HEK293 (cell line): ENCODE measurements around the gene GLI1.
A peak's percentile ranks its signal among the peaks of the same experiment; 100 is the strongest.

ENCODE experiments used
- BCL11A ChIP-seq: fragments of 450-650 bp; formaldehyde crosslinking; IDR thresholded peaks from 2 replicates; pipeline ENCODE4 v1.5.1; 2016; ENCODE audit warnings: low read depth, missing biosample characterization, missing genetic modification characterization
- ELK4 ChIP-seq: IDR thresholded peaks from 2 replicates; pipeline ENCODE4 v1.6.1; 2011; ENCODE audit warnings: mild to moderate bottlenecking, low read depth, low read length, borderline replicate concordance
- GFI1B ChIP-seq: fragments of 450-650 bp; formaldehyde crosslinking; IDR thresholded peaks from 2 replicates; pipeline ENCODE4 v1.5.1; 2016; ENCODE audit warnings: missing biosample characterization, missing genetic modification characterization
- GLI2 ChIP-seq: fragments of 450-650 bp; formaldehyde crosslinking; IDR thresholded peaks from 2 replicates; pipeline ENCODE4; 2017; ENCODE audit warnings: missing biosample characterization, missing genetic modification characterization, low read depth, borderline replicate concordance
- GLIS2 ChIP-seq: fragments of 450-650 bp; formaldehyde crosslinking; IDR thresholded peaks from 2 replicates; pipeline ENCODE4 v1.5.1; 2016; ENCODE audit warnings: missing biosample characterization, missing genetic modification characterization
- INSM2 ChIP-seq: fragments of 450-650 bp; formaldehyde crosslinking; IDR thresholded peaks from 2 replicates; pipeline ENCODE4 v1.5.1; 2016; ENCODE audit warnings: missing biosample characterization, missing genetic modification characterization
- KLF10 ChIP-seq: fragments of 450-650 bp; IDR thresholded peaks from 2 replicates; pipeline ENCODE4 v1.5.1; 2018; ENCODE audit warnings: missing biosample characterization, mild to moderate bottlenecking, missing genetic modification characterization
- KLF9 ChIP-seq: fragments of 450-650 bp; formaldehyde crosslinking; IDR thresholded peaks from 2 replicates; pipeline ENCODE4 v1.5.1; 2016; ENCODE audit warnings: missing biosample characterization, missing genetic modification characterization, low read depth
- PATZ1 ChIP-seq: fragments of 450-650 bp; formaldehyde crosslinking; IDR thresholded peaks from 2 replicates; pipeline ENCODE4 v1.5.1; 2016; ENCODE audit warnings: missing biosample characterization, missing genetic modification characterization
- REST ChIP-seq: fragments of 450-650 bp; formaldehyde crosslinking; IDR thresholded peaks from 2 replicates; pipeline ENCODE4 v1.5.1; 2016; ENCODE audit warnings: missing biosample characterization, missing genetic modification characterization
- SALL2 ChIP-seq: fragments of 450-650 bp; formaldehyde crosslinking; IDR thresholded peaks from 2 replicates; pipeline ENCODE4 v1.5.0; 2017; ENCODE audit warnings: missing biosample characterization, mild to moderate bottlenecking, missing genetic modification characterization, borderline replicate concordance
- SP2 ChIP-seq: fragments of 450-650 bp; formaldehyde crosslinking; IDR thresholded peaks from 2 replicates; pipeline ENCODE4 v1.5.1; 2016; ENCODE audit warnings: missing biosample characterization, missing genetic modification characterization
- SP3 ChIP-seq: fragments of 450-650 bp; formaldehyde crosslinking; IDR thresholded peaks from 2 replicates; pipeline ENCODE4 v1.5.1; 2016; ENCODE audit warnings: missing biosample characterization, missing genetic modification characterization
- TCF7L2 ChIP-seq: IDR thresholded peaks from 2 replicates; pipeline ENCODE4 v1.6.1; 2011; ENCODE audit warnings: low read depth, mild to moderate bottlenecking, inconsistent platforms, low read length, moderate library complexity, borderline replicate concordance
- ZBTB20 ChIP-seq: fragments of 450-650 bp; formaldehyde crosslinking; IDR thresholded peaks from 2 replicates; pipeline ENCODE4 v1.5.1; 2016; ENCODE audit warnings: missing biosample characterization, missing genetic modification characterization
- ZBTB7A ChIP-seq: fragments of 450-650 bp; formaldehyde crosslinking; IDR thresholded peaks from 2 replicates; pipeline ENCODE4 v1.5.1; 2016; ENCODE audit warnings: low read depth, missing biosample characterization, missing genetic modification characterization
- ZBTB8A ChIP-seq: fragments of 450-650 bp; formaldehyde crosslinking; IDR thresholded peaks from 2 replicates; pipeline ENCODE4 v1.5.1; 2016; ENCODE audit warnings: missing biosample characterization, missing genetic modification characterization
- ZNF146 ChIP-seq: fragments of 450-650 bp; formaldehyde crosslinking; IDR thresholded peaks from 2 replicates; pipeline ENCODE4 v1.5.1; 2016; ENCODE audit warnings: missing biosample characterization, missing genetic modification characterization
- ZNF157 ChIP-seq: fragments of 450-650 bp; formaldehyde crosslinking; IDR thresholded peaks from 2 replicates; pipeline ENCODE4 v1.5.1; 2016; ENCODE audit warnings: missing biosample characterization, missing genetic modification characterization
- ZNF16 ChIP-seq: fragments of 450-650 bp; formaldehyde crosslinking; IDR thresholded peaks from 2 replicates; pipeline ENCODE4 v1.5.1; 2016; ENCODE audit warnings: low read depth, missing biosample characterization, missing genetic modification characterization
- ZNF239 ChIP-seq: fragments of 450-650 bp; formaldehyde crosslinking; IDR thresholded peaks from 2 replicates; pipeline ENCODE4 v1.5.1; 2016; ENCODE audit warnings: missing biosample characterization, missing genetic modification characterization
- ZNF266 ChIP-seq: fragments of 450-650 bp; formaldehyde crosslinking; IDR thresholded peaks from 2 replicates; pipeline ENCODE4 v1.5.1; 2016; ENCODE audit warnings: missing biosample characterization, missing genetic modification characterization, low read depth
- ZNF350 ChIP-seq: fragments of 450-650 bp; formaldehyde crosslinking; IDR thresholded peaks from 2 replicates; pipeline ENCODE4 v1.5.0; 2017; ENCODE audit warnings: missing biosample characterization, mild to moderate bottlenecking, missing genetic modification characterization
- ZNF404 ChIP-seq: fragments of 450-650 bp; formaldehyde crosslinking; IDR thresholded peaks from 2 replicates; pipeline ENCODE4 v1.5.1; 2017; ENCODE audit warnings: missing biosample characterization, missing genetic modification characterization
- ZNF433 ChIP-seq: fragments of 450-650 bp; formaldehyde crosslinking; IDR thresholded peaks from 2 replicates; pipeline ENCODE4 v1.5.1; 2016; ENCODE audit warnings: missing biosample characterization, missing genetic modification characterization, low read depth
- ZNF514 ChIP-seq: fragments of 450-650 bp; formaldehyde crosslinking; IDR thresholded peaks from 2 replicates; pipeline ENCODE4 v1.5.1; 2016; ENCODE audit warnings: missing biosample characterization, missing genetic modification characterization
- ZNF560 ChIP-seq: fragments of 450-650 bp; formaldehyde crosslinking; IDR thresholded peaks from 2 replicates; pipeline ENCODE4 v1.5.1; 2017; ENCODE audit warnings: missing biosample characterization, missing genetic modification characterization, borderline replicate concordance
- ZNF561 ChIP-seq: fragments of 450-650 bp; IDR thresholded peaks from 2 replicates; pipeline ENCODE4 v1.5.1; 2018; ENCODE audit warnings: missing biosample characterization, missing genetic modification characterization, borderline replicate concordance
- ZNF596 ChIP-seq: fragments of 450-650 bp; IDR thresholded peaks from 2 replicates; pipeline ENCODE4 v1.5.0; 2018; ENCODE audit warnings: missing biosample characterization, mild to moderate bottlenecking, missing genetic modification characterization, moderate library complexity
- ZNF624 ChIP-seq: fragments of 450-650 bp; formaldehyde crosslinking; IDR thresholded peaks from 2 replicates; pipeline ENCODE4 v1.5.1; 2017; ENCODE audit warnings: missing biosample characterization, missing genetic modification characterization
- ZNF639 ChIP-seq: fragments of 450-650 bp; formaldehyde crosslinking; IDR thresholded peaks from 2 replicates; pipeline ENCODE4 v1.5.1; 2016; ENCODE audit warnings: missing biosample characterization, missing genetic modification characterization
- ZSCAN23 ChIP-seq: fragments of 450-650 bp; formaldehyde crosslinking; IDR thresholded peaks from 2 replicates; pipeline ENCODE4 v1.5.1; 2016; ENCODE audit warnings: missing biosample characterization, missing genetic modification characterization

GLI1 gene

GRCh38 chr12:57446292-57446960 lies 13.2 kb upstream of the GLI1 start (continued):
- TF ChIP-seq ZNF561 (tag by site-specific recombination), result no peak
- TF ChIP-seq ZNF266 (tag by site-specific recombination), result peak; percentile 81; the same call in 1 of the 2 replicates
- no peak for TF ChIP-seq ZNF146 (tag by site-specific recombination)
- TF ChIP-seq KLF10 (tag by site-specific recombination), result no peak
- no peak for TF ChIP-seq ZNF157 (tag by site-specific recombination)
- no peak for TF ChIP-seq ZNF624 (tag by site-specific recombination)
- TF ChIP-seq REST, result peak; percentile 84
- TF ChIP-seq ZNF239 (tag by site-specific recombination), result no peak
- peak; percentile 64; the same call in 1 of the 2 replicates for TF ChIP-seq ZNF639 (tag by site-specific recombination)
- no peak for TF ChIP-seq ELK4
- TF ChIP-seq GLI2 (tag by site-specific recombination), result no peak; the same call in 1 of the 2 replicates
- TF ChIP-seq ZNF560, result peak; percentile 95
- no peak for TF ChIP-seq ZSCAN23 (tag by site-specific recombination)
- peak; percentile 11; the same call in 1 of the 2 replicates for TF ChIP-seq SP3
- TF ChIP-seq INSM2, result no peak
- no peak for TF ChIP-seq GLIS2
- TF ChIP-seq ZNF433 (tag by site-specific recombination), result peak; percentile 89
- no peak for TF ChIP-seq SALL2 (tag by site-specific recombination)
- no peak for TF ChIP-seq ZBTB7A (tag by site-specific recombination)
- TF ChIP-seq ZBTB8A (tag by site-specific recombination), result peak; percentile 87
- no peak for TF ChIP-seq PATZ1 (tag by site-specific recombination)
- TF ChIP-seq TCF7L2, result no peak
- TF ChIP-seq GFI1B (tag by site-specific recombination), result 0 out of 2 replicates have a peak, but pooled peaks have one; percentile 21
- no peak for TF ChIP-seq ZBTB20 (tag by site-specific recombination)
- no peak for TF ChIP-seq ZNF16 (tag by site-specific recombination)
- no peak for TF ChIP-seq SP2 (tag by site-specific recombination)
- TF ChIP-seq ZNF404 (tag by site-specific recombination), result peak; percentile 94
- no peak for TF ChIP-seq KLF9
- no peak for TF ChIP-seq ZNF350 (tag by site-specific recombination)
- TF ChIP-seq BCL11A (tag by site-specific recombination), result no peak
- 0 out of 2 replicates have a peak, but pooled peaks have one; percentile 69 for TF ChIP-seq ZNF514 (tag by site-specific recombination)
- no peak for TF ChIP-seq ZNF596 (tag by site-specific recombination)
